MM.1S (cell line): Measurements from ENCODE around the gene SEMA6A.
A peak's percentile ranks its signal among the peaks of the same experiment; 100 is the strongest.

Experiments used
- DNase-seq: peaks from one replicate; pipeline ENCODE4 v3.0.0-alpha.2; 2015
- H2AFZ ChIP-seq: fragments of 300-600 bp; sonication (generic); 2 replicates; pipeline ENCODE4 v1.6.0; 2016; ENCODE audit warnings: antibody characterized with exemption, low read length
- H3F3A ChIP-seq: fragments of 300-600 bp; sonication (generic); 2 replicates; pipeline ENCODE4 v1.6.1; 2016; ENCODE audit warnings: mild to moderate bottlenecking, antibody characterized with exemption, low read length, moderate library complexity, mixed read lengths; ENCODE audit not compliant: insufficient read depth
- H3K27ac ChIP-seq: fragments of 300-600 bp; sonication (generic); 2 replicates; pipeline ENCODE4 v1.5.1; 2016; ENCODE audit warnings: mild to moderate bottlenecking, low read length
- H3K27me3 ChIP-seq: fragments of 300-600 bp; sonication (generic); replicated peaks from 2 replicates; pipeline ENCODE4 v1.6.0; 2016; ENCODE audit warnings: low read length; ENCODE audit not compliant: insufficient read depth
- H3K36me3 ChIP-seq: fragments of 300-600 bp; sonication (generic); replicated peaks from 2 replicates; pipeline ENCODE4 v1.6.1; 2016; ENCODE audit warnings: mild to moderate bottlenecking, low read length, mixed read lengths; ENCODE audit not compliant: insufficient read depth
- H3K4me1 ChIP-seq: fragments of 300-600 bp; sonication (generic); 2 replicates; pipeline ENCODE4 v1.6.1; 2016; ENCODE audit warnings: low read length, mixed read lengths
- H3K4me2 ChIP-seq: fragments of 300-600 bp; sonication (generic); 2 replicates; pipeline ENCODE4 v1.6.0; 2016; ENCODE audit warnings: low read depth, low read length
- H3K4me3 ChIP-seq: fragments of 300-600 bp; sonication (generic); 2 replicates; pipeline ENCODE4 v1.5.1; 2016; ENCODE audit warnings: low read length, mixed read lengths
- H3K79me2 ChIP-seq: fragments of 300-600 bp; sonication (generic); 2 replicates; pipeline ENCODE4 v1.6.1; 2016; ENCODE audit warnings: mixed run types, low read length, mixed read lengths
- H3K9ac ChIP-seq: fragments of 300-600 bp; sonication (generic); 2 replicates; pipeline ENCODE4 v1.6.1; 2016; ENCODE audit warnings: low read length, mixed read lengths
- H3K9me2 ChIP-seq: fragments of 300-600 bp; sonication (generic); replicated peaks from 2 replicates; pipeline ENCODE4 v1.6.1; 2016; ENCODE audit warnings: mild to moderate bottlenecking, low read length, mixed read lengths; ENCODE audit not compliant: insufficient read depth
- H3K9me3 ChIP-seq: fragments of 300-600 bp; sonication (generic); replicated peaks from 2 replicates; pipeline ENCODE4 v1.6.1; 2016; ENCODE audit warnings: mild to moderate bottlenecking, low read length, mixed read lengths; ENCODE audit not compliant: insufficient read depth
- H4K20me1 ChIP-seq: fragments of 300-600 bp; sonication (generic); 2 replicates; pipeline ENCODE4 v1.6.1; 2016; ENCODE audit warnings: mild to moderate bottlenecking, low read length, moderate library complexity, mixed read lengths; ENCODE audit not compliant: insufficient read depth
- EZH2 ChIP-seq: fragments of 300-600 bp; sonication (generic); optimal IDR thresholded peaks from 2 replicates; pipeline ENCODE3; 2017; ENCODE audit warnings: low read depth, mild to moderate bottlenecking, antibody characterized with exemption, low read length, mixed read lengths
- EZH2phosphoT487 ChIP-seq: fragments of 300-600 bp; sonication (generic); IDR thresholded peaks from 2 replicates; pipeline ENCODE4 v1.6.1; 2018; ENCODE audit warnings: antibody characterized with exemption, low read length
- TF ChIP-seq, protein P1 (sequence below): fragments of 300-600 bp; sonication (generic); IDR thresholded peaks from 2 replicates; pipeline ENCODE4 v1.5.1; 2016; ENCODE audit warnings: antibody characterized with exemption, low read length, mixed read lengths

Gene SEMA6A

DNA sequence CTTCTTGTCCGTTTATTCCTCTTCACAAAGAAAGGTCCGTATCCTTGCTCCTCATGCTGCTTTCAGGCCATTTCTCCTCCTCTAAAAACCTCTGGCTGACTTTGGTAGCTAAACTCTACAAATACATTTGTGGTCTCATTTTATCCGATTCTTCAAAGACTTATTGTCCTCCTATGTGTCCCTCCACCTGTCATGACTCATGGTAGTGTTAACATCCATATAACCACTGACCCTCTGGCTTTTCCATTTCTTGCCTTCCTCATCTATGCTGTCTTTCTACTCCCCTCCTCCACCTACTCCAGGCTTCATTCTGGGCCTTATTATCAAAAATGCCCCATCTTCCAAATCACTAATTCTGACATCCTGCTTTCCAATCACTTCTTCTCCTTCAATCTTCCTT, 4.1 kb upstream of the SEMA6A start:
- Histone ChIP-seq H3K27ac (no peak overlapping the region), H3K9me2 (no peaks in the 10 kb centered on the region), H4K20me1 (no peaks in the 10 kb centered on the region), H3K36me3 (no peaks in the 10 kb centered on the region), H3K27me3 (peaks cover 6% of the 10 kb centered on the region), H2AFZ (no peak overlapping the region), H3K4me1 (peaks cover 8% of the 10 kb centered on the region; the same call in 1 of the 2 replicates), H3K4me3 (no peak overlapping the region), H3K9ac (no peak overlapping the region), H3F3A (peaks cover 14% of the 10 kb centered on the region), H3K9me3 (no peaks in the 10 kb centered on the region), H3K79me2 (no peaks in the 10 kb centered on the region), H3K4me2 (no peak overlapping the region)
- DNase-seq, result no peak
- TF ChIP-seq EZH2 (no peak), EZH2phosphoT487 (no peak)
- TF ChIP-seq, protein P1, sequence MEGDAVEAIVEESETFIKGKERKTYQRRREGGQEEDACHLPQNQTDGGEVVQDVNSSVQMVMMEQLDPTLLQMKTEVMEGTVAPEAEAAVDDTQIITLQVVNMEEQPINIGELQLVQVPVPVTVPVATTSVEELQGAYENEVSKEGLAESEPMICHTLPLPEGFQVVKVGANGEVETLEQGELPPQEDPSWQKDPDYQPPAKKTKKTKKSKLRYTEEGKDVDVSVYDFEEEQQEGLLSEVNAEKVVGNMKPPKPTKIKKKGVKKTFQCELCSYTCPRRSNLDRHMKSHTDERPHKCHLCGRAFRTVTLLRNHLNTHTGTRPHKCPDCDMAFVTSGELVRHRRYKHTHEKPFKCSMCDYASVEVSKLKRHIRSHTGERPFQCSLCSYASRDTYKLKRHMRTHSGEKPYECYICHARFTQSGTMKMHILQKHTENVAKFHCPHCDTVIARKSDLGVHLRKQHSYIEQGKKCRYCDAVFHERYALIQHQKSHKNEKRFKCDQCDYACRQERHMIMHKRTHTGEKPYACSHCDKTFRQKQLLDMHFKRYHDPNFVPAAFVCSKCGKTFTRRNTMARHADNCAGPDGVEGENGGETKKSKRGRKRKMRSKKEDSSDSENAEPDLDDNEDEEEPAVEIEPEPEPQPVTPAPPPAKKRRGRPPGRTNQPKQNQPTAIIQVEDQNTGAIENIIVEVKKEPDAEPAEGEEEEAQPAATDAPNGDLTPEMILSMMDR, result no peak

DNA sequence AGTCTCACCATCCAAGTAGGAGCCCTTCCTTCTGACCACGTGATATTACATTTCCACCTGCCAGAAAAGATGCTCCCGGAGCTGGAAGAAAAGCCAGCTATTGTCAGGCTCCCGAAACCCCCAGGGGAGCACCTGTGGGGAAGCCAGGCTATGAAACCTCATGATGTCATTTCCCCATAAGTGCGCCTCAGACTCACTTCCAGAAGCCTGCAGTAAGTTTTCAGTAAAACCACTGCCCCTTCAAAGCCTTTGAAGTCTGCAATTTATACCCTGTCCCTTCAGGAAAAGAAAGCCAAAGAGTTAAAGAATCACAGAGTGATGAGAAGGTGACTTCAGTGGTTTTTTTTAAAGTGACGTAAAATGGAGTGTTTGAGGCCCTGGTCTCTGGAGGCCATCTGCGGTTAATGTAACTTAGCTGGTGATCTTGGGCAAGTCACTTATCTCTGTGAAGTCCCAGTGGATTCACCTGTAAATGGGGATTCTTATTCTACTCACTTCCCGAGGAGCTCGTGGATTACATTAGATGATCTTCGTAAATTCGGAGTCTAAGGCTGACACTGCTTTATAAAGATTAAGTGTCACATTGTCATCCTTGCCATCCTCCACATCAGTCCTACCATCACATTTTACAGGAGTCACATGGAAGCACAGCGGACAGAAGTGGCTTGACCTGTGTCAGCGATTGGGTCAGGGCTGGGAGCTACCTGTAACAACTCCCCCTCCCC, 2.6 kb upstream of the SEMA6A start:
- no peaks in the 10 kb centered on the region for H3K79me2 ChIP-seq
- H3K4me2 ChIP-seq, result peak overlapping the region; percentile 89
- peaks cover 17% of the 10 kb centered on the region for H3K27me3 ChIP-seq
- peak overlapping the region; percentile 67 for H3K4me3 ChIP-seq
- DNase-seq, result peak; percentile 90
- H3K4me1 ChIP-seq, result peaks cover 8% of the 10 kb centered on the region; the same call in 1 of the 2 replicates
- no peaks in the 10 kb centered on the region for H3K9me2 ChIP-seq
- no peak overlapping the region for H3K9ac ChIP-seq
- peaks cover 14% of the 10 kb centered on the region for H3F3A ChIP-seq
- H3K27ac ChIP-seq, result peak overlapping the region; percentile 43; the same call in 1 of the 2 replicates
- TF ChIP-seq EZH2phosphoT487 (no peak), EZH2 (no peak)
- TF ChIP-seq, protein P1, result no peak
- no peaks in the 10 kb centered on the region for H3K9me3 ChIP-seq
- no peaks in the 10 kb centered on the region for H3K36me3 ChIP-seq
- H2AFZ ChIP-seq, result no peak overlapping the region
- no peaks in the 10 kb centered on the region for H4K20me1 ChIP-seq

DNA sequence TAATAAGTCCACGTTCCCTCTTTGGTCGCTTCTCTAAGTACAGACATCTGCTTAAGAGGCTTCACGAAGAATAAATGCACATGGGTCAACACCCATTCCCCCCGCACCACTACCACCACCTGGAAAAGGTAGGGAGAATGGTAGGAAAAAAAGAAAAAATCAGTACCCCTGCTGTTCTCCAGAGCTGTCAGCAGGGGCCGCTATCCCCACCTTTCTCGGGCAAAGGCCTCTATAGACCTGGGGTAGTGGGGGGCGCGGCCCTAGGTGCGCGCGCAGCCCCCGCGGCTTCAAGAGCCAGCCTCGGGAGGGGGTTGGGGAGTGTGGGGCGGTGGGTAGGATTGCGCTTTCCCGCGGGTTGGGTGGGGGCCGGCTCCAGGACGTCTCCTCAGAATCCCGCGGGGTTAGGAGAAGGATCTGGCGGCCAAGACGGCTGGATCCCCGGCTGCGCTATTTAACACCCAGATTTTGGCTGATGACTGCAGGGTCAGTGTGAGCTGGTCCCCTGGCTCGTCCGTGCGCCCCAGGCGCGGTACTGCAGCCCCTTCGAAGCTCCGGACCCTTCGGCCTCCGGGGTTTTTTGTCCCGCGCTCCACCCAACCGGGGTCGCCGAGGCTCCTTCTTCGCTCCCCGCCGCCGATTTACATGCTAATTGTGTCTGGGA, 1.6 kb upstream of the SEMA6A start:
- H3F3A ChIP-seq, result peaks cover 14% of the 10 kb centered on the region
- H3K79me2 ChIP-seq, result no peaks in the 10 kb centered on the region
- peak overlapping the region; percentile 39; the same call in 1 of the 2 replicates for H3K9ac ChIP-seq
- peak; percentile 73 for DNase-seq
- peak overlapping the region; percentile 67 for H3K4me3 ChIP-seq
- H3K4me1 ChIP-seq, result peaks cover 8% of the 10 kb centered on the region; the same call in 1 of the 2 replicates
- H3K27me3 ChIP-seq, result peaks cover 17% of the 10 kb centered on the region
- no peaks in the 10 kb centered on the region for H3K36me3 ChIP-seq
- H3K9me2 ChIP-seq, result no peaks in the 10 kb centered on the region
- no peak for TF ChIP-seq EZH2phosphoT487
- TF ChIP-seq, protein P1, result peak; percentile 80
- peak overlapping the region; percentile 61 for H2AFZ ChIP-seq
- H3K9me3 ChIP-seq, result no peaks in the 10 kb centered on the region
- no peaks in the 10 kb centered on the region for H4K20me1 ChIP-seq
- H3K4me2 ChIP-seq, result peak overlapping the region; percentile 89
- peak overlapping the region; percentile 43; the same call in 1 of the 2 replicates for H3K27ac ChIP-seq
